Measurements from ENCODE around the gene CARMIL1. TPM values are rescaled to one million over a fixed set of nuclear protein-coding genes. Genes with fewer than 3 reads are reported as not detected.

Gene CARMIL1
- total RNA-seq, 2 experiments from 2014 or later: 1.3 to 1.5 TPM

DNA sequence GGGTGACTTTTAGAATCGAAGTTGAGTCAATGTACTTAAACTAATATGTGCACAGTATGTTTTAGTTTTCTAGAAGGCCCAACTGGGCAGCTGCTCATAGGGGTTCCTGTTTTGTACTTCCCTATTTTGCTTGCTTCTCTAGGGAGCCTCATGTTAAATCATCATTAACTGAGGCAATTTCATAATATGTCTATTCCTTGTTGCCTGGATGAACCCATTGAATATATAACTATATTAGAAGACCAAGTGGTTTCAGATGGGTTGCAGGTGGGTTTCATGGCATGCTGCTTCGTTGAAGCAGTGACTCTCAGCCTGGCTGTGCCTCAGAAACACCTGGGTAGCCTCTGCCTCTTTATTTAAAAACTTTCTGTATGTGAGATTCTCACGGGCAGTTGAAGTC lies 22.2 kb downstream of the CARMIL1 start:
- Mint-ChIP-seq H3K27ac (no peak overlapping the region), H3K27me3 (peaks cover 5% of the 10 kb centered on the region), H3K36me3 (ENCODE audit: low read depth) (no peaks in the 10 kb centered on the region), H3K4me3 (no peak overlapping the region), H3K4me1 (no peaks in the 10 kb centered on the region), H3K9me3 (no peaks in the 10 kb centered on the region)
- DNase-seq: no peak
- CTCF ChIA-PET: interaction anchor here (1.5 kb wide), 1 partner anchor 12 kb away, joined by 5 read pairs; no protein-coding TSS in a partner anchor
- POLR2A ChIA-PET: no interaction called here

DNA sequence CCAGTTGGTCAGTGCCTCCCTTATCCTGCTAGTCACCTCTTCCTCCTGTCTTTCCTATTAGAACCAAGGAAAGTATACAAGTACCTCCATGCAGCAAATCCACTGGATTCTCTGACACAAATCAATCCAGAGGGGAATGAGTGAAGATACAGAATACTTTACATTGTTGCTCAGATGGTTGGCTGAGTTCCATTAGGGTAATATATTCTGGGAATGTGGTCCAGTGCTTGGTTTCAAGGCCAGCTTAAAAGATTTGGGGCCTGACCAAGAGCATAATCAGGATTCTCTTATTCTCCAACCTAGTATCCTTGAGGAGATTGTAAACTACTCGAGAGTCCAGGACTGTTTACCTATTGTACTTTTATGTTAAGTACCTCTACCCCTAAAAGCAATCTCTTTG lies 23.0 kb downstream of the CARMIL1 start:
- no peak for DNase-seq
- no peak overlapping the region for H3K27ac Mint-ChIP-seq
- H3K9me3 Mint-ChIP-seq: no peaks in the 10 kb centered on the region
- ChIA-PET POLR2A (no interaction called here), CTCF (no interaction called here)
- H3K4me1 Mint-ChIP-seq: no peaks in the 10 kb centered on the region
- H3K27me3 Mint-ChIP-seq: peaks cover 5% of the 10 kb centered on the region
- H3K4me3 Mint-ChIP-seq: no peak overlapping the region
- H3K36me3 Mint-ChIP-seq (ENCODE audit: low read depth): no peaks in the 10 kb centered on the region

DNA sequence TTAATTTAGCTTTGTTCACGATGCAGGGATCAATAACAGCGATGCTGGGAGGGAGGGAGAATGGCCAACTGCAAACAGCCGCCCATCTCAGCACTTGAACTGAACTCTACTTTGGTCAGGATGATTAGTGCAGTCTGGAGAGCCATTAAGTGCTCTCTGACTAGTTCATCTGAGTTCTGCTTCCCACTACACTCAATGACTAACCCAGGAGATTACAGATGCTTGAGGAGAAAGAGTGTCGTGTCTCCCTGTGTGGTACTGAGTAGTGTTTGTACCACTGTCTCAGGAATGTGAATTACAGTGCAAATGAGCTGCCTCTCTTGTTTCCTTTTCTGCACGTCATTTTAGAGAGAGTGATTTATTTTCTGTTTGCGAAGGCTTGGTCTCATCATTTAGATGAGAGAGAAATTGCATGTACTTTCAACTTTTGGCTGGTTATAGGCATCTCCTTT lies 23.5 kb downstream of the CARMIL1 start:
- Mint-ChIP-seq H3K4me1 (no peaks in the 10 kb centered on the region), H3K36me3 (ENCODE audit: low read depth) (no peaks in the 10 kb centered on the region), H3K27ac (no peak overlapping the region), H3K4me3 (no peak overlapping the region), H3K9me3 (no peaks in the 10 kb centered on the region), H3K27me3 (peaks cover 5% of the 10 kb centered on the region)
- POLR2A ChIA-PET: no interaction called here
- CTCF ChIA-PET: no interaction called here
- no peak for DNase-seq

DNA sequence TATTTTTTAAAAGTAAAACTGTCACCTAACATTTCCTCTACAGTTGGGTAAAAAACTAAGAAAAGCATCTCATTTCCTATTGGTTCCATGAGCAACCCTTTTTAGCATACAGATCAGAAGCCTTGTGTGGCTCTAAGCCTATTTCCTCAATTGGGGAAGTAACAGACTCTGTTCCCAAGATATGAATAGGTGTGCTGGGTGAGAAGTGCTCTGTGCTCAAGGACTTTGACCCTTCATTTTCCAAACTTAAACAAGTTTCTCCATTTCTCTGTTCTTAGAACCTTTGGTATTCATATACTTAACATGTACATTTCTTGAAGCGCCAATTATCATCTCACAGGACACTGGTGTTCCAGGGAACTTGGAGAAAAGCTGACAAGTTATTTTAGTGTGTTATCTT lies 24.1 kb downstream of the CARMIL1 start:
- H3K4me1 Mint-ChIP-seq: no peaks in the 10 kb centered on the region
- H3K4me3 Mint-ChIP-seq: no peak overlapping the region
- H3K36me3 Mint-ChIP-seq (ENCODE audit: low read depth): no peaks in the 10 kb centered on the region
- no peak for DNase-seq
- H3K27me3 Mint-ChIP-seq: peaks cover 5% of the 10 kb centered on the region
- H3K9me3 Mint-ChIP-seq: no peaks in the 10 kb centered on the region
- no peak overlapping the region for H3K27ac Mint-ChIP-seq
- CTCF ChIA-PET: no interaction called here
- POLR2A ChIA-PET: no interaction called here

DNA sequence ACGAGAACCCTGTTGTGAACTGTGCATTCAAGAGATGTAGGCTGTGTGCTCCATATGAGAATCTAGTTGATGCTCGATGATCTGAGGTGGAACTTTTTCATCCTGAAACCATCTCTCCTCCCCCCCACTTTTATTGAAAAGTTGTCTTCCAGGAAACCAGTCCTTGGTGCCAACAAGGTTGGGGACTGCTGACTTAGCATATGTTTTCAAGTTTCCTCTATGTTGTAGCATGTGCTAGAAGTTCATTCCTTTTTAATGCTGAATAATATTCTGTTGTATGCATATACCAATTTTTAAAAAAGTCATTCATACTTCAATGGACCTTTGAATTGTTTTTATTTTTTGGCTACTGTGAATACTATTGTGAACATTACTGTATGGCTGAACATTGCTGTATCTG lies 27.2 kb downstream of the CARMIL1 start:
- CTCF ChIA-PET: no interaction called here
- H3K4me3 Mint-ChIP-seq: no peak overlapping the region

DNA sequence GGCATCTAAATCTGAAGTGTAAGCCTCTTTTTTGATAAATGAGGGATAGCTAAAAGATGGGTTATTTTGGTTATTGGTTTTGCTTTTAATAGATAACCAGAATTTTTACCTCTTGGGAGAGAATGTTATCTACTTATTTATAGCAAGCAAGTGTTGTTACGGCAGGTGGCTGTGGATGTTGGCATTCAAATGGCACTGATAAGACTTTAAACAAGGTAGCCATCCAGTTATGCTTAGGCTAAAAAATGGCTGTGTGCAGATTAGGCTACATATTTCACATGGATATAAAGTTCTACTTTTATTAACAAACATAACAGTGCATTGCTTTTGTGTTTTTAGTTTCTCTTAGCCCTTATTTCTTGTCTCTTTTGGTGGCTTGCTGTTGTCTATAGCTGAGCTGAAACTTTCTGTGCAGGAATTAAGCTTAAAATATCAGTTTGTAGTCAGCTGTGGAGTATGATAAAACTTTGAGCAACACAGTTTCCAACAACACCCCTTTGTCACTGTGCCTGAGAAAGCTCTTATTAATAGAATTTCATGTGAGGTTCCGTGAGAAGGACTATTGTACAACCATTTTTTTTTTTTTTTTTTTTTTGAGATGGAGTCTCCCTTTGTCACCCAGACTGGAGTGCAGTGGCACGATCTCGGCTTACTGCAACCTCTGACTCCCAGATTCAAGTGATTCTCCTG lies 28.8 kb downstream of the CARMIL1 start:
- Mint-ChIP-seq H3K27me3 (peaks cover 5% of the 10 kb centered on the region), H3K27ac (no peak overlapping the region), H3K4me3 (no peak overlapping the region), H3K36me3 (ENCODE audit: low read depth) (no peaks in the 10 kb centered on the region), H3K4me1 (peaks cover 2% of the 10 kb centered on the region), H3K9me3 (no peaks in the 10 kb centered on the region)
- POLR2A ChIA-PET: no interaction called here
- no peak for DNase-seq
- CTCF ChIA-PET: no interaction called here

More for the DNA sequence above, 27.2 kb downstream of the CARMIL1 start:
- POLR2A ChIA-PET: no interaction called here
- no peak for DNase-seq
- Mint-ChIP-seq H3K27ac (no peak overlapping the region), H3K27me3 (peaks cover 5% of the 10 kb centered on the region), H3K4me1 (no peaks in the 10 kb centered on the region), H3K36me3 (ENCODE audit: low read depth) (no peaks in the 10 kb centered on the region), H3K9me3 (no peaks in the 10 kb centered on the region)

DNA sequence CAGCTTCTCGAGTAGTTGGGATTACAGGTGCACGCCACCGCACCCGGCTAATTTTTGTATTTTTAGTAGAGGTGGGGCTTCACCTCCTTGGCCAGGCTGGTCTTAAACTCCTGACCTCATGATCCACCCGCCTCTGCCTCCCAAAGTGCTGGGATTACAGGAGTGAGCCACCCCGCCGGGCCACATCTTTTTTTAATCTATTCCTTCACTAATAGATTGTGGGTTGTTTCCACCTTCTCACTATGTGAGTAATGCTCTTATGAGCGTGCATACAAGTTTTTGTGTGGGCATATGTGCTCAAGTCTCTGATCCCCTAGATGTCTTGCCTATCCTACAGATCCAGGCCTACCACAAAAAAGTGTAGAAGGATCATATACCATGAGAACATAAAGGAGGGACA lies 30.7 kb downstream of the CARMIL1 start:
- peaks cover 2% of the 10 kb centered on the region for H3K27me3 Mint-ChIP-seq
- H3K9me3 Mint-ChIP-seq: no peaks in the 10 kb centered on the region
- POLR2A ChIA-PET: no interaction called here
- no peak overlapping the region for H3K27ac Mint-ChIP-seq
- CTCF ChIA-PET: interaction anchor here (0.8 kb wide), 1 partner anchor 180 kb away, joined by 3 read pairs; no protein-coding TSS in a partner anchor
- DNase-seq: no peak
- H3K36me3 Mint-ChIP-seq (ENCODE audit: low read depth): no peaks in the 10 kb centered on the region
- peaks cover 2% of the 10 kb centered on the region for H3K4me1 Mint-ChIP-seq
- no peak overlapping the region for H3K4me3 Mint-ChIP-seq

DNA sequence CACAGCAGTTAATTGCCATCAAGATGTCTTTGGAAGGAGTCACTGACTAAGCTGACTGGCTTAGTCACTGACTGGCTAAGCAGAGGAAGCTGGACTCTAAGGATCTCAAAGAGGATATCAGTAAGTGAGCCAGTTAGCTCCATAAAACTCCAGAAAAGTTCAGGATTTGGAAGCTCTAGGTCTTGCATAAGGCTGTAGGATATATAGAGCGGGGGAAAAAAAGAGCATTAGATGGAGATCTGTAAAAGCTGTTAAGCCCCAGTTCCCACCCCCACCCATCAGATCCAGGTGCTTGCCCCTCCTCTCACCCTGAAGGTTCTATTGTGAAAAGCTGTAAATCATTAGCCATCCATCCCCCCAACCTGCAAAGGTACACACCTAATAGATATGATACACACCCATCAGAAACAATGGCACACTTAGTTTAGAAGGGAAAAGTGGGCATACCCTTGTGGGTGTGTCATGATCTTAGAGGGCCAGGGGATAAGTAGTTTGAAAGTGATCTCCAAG lies 32.2 kb downstream of the CARMIL1 start:
- Mint-ChIP-seq H3K36me3 (ENCODE audit: low read depth) (no peaks in the 10 kb centered on the region), H3K27ac (no peak overlapping the region), H3K27me3 (no peaks in the 10 kb centered on the region), H3K4me3 (no peak overlapping the region), H3K4me1 (peaks cover 2% of the 10 kb centered on the region), H3K9me3 (no peaks in the 10 kb centered on the region)
- ChIA-PET POLR2A (no interaction called here), CTCF (no interaction called here)
- DNase-seq: no peak

DNA sequence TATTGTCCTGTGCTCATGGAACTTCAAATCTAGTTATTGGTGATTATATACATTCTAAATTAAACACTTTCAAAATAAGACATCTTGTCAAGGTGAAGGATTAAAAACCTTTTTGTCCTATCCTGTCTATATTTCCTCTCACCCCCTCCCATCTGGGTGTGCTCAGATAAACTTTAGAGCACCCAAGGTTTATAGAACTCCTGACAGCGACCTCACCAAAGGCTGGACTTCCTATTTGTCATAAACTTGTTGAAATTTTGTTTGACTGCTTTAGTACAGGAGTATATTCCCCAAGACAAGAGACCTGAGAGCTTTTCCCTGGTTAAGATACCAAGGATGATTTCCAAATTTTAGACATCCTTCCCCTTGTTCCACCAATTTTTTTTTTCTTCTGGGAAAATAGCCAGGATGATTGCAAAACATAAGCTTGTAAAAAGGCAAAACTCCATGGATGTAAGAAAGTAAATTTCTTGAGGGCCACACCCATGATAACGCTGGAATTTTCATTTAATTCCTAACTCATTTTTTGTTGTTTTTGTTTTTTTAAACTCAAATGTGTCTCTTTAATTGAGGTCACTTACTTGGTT lies 33.0 kb downstream of the CARMIL1 start:
- no peak for DNase-seq
- Mint-ChIP-seq H3K36me3 (ENCODE audit: low read depth) (no peaks in the 10 kb centered on the region), H3K27ac (no peak overlapping the region), H3K4me1 (peaks cover 2% of the 10 kb centered on the region), H3K27me3 (no peaks in the 10 kb centered on the region), H3K9me3 (no peaks in the 10 kb centered on the region), H3K4me3 (no peak overlapping the region)
- POLR2A ChIA-PET: no interaction called here
- CTCF ChIA-PET: interaction anchor here (0.7 to 1.7 kb wide), 3 partner anchors 11 to 178 kb away, joined by 3 to 5 read pairs (median 3); no protein-coding TSS in a partner anchor

DNA sequence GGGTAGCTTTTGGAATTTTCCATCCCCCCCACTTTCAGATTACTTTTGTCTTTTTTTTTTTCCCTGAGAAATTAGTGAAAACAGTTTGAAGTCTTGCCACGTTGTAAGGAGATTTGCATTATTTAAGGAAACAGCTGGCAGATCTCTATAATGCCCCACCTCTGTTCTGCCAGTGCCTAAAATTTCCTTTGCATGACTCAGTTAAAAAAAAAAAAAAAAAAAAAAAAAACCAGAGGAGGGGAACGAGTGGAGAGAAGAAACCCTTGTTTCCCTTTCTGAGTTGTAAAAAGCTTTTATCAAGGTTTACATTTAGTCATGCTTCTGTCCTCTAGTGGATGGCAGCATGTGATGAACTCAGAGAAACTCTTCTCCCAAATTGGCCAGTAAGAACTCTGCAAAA lies 33.5 kb downstream of the CARMIL1 start:
- Mint-ChIP-seq H3K27me3 (no peaks in the 10 kb centered on the region), H3K4me1 (peaks cover 2% of the 10 kb centered on the region), H3K9me3 (no peaks in the 10 kb centered on the region), H3K4me3 (no peak overlapping the region), H3K27ac (no peak overlapping the region), H3K36me3 (ENCODE audit: low read depth) (no peaks in the 10 kb centered on the region)
- ChIA-PET POLR2A (no interaction called here), CTCF (interaction anchor here (0.6 to 1.7 kb wide), 5 partner anchors 12 to 177 kb away, joined by 3 to 5 read pairs (median 3); no protein-coding TSS in a partner anchor)
- DNase-seq: no peak

DNA sequence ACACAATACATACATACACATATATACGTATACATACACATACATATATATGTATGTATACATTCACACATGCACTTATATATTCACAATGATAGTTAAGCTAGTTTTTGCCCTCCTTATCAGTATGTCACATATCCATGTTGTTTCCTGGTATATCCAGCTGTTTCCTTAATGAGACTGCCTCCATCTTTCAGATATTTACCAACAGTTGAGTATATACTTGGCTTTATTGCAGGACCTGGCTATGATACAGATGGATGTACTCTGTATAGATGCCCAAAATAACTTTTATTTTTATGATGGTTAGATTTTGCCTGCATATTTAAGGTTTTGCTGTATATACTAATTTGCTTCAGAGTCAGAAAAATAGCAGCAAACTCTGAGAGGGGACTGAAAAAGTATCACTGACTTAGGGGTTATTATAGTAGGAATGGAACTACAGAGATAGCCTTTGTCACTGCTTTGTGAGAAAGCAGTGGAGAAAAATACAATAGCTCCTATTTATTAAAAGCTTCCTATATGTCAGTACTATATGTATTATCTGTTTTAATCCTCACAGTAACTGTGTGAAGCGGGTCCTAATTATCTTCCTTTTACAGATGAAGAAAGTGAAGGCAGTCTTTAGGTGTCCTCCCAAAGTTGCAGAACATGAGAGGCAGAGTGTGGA lies 35.5 kb downstream of the CARMIL1 start:
- no peak for DNase-seq
- Mint-ChIP-seq H3K27me3 (no peaks in the 10 kb centered on the region), H3K9me3 (no peaks in the 10 kb centered on the region), H3K27ac (no peak overlapping the region), H3K4me1 (peaks cover 2% of the 10 kb centered on the region), H3K4me3 (no peak overlapping the region), H3K36me3 (ENCODE audit: low read depth) (no peaks in the 10 kb centered on the region)
- POLR2A ChIA-PET: no interaction called here
- CTCF ChIA-PET: interaction anchor here (0.6 kb wide), 1 partner anchor 16 kb away, joined by 5 read pairs; no protein-coding TSS in a partner anchor

DNA sequence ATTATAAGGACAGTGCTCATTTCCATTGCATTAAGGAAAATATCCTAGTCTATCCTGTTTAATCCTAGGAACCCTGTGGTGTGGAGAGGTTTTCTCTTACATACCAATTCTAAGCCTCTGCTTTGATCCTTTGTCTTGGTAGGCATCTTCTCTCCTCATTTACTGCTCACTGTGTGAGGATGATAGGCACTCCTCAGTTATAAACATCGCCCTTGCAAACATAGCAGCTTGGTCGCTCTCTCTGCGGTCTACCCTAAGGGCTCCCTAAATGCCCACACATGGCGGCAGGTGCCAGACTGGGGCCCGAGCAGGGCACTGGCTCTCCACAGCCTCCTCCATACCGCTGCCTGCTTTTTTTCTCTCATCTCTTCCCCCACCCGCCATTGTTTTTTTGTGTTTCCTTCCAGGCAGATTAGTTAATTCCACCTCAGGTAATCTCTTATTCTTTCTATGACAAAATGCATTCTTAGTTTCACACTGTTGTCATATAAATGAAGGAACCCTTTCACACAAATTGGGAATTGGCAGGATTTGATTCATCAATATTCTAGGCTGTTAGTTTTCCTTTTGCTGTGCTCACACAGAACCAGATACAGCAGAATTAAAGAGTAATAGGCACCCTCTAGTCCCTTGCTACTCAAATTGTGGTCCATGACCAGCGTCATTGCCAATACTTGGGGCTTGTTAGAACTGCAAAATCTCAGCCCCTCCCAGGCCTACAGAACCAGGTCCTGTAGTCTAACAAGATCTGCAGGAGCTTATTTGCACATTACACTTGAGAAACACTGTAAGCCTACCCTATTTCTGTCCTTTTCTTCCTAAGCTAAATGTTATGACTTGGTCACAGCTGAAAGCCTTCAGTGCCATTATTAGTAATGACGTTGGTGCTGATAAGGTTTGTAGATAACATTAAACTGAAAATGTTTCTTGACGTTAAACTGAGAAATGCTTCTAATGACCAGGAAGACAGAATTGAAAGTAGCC lies 36.3 kb downstream of the CARMIL1 start:
- DNase-seq: no peak
- Mint-ChIP-seq H3K4me1 (peaks cover 2% of the 10 kb centered on the region), H3K4me3 (no peak overlapping the region)

More for the DNA sequence above, 36.3 kb downstream of the CARMIL1 start:
- ChIA-PET POLR2A (no interaction called here), CTCF (interaction anchor here (0.6 to 0.9 kb wide), 2 partner anchors 10 to 15 kb away, joined by 3 to 5 read pairs; no protein-coding TSS in a partner anchor)
- H3K27me3 Mint-ChIP-seq: no peaks in the 10 kb centered on the region
- H3K27ac Mint-ChIP-seq: no peak overlapping the region
- H3K9me3 Mint-ChIP-seq: no peaks in the 10 kb centered on the region
- H3K36me3 Mint-ChIP-seq (ENCODE audit: low read depth): no peaks in the 10 kb centered on the region
